ENCODE results near the gene CACNA2D3. TPM values are rescaled to one million over a fixed set of nuclear protein-coding genes. Genes with fewer than 3 reads are reported as not detected.

Gene CACNA2D3
- total and polyA plus RNA-seq, 12 donors, result 0.26 to 13.7 (median 2.8) TPM; not detected in 1

GRCh38 chr3:54079730-54080325 is 42.5 kb upstream of the CACNA2D3 start:
- Histone ChIP-seq H3K9me3 (replicated peaks in 1 of 3) (no peaks in the 10 kb centered on the region), H3K27ac (no peak overlapping the region), H3K27me3 (peaks cover 4% of the 10 kb centered on the region), H3K4me1 (replicated peaks in 1 of 2) (no peaks in the 10 kb centered on the region), H3K4me3 (no peak overlapping the region), H3K36me3 (replicated peaks in 1 of 2) (no peaks in the 10 kb centered on the region)
- intact Hi-C loops (cut with DNase I), result no loop called here
- TF ChIP-seq, protein P1, sequence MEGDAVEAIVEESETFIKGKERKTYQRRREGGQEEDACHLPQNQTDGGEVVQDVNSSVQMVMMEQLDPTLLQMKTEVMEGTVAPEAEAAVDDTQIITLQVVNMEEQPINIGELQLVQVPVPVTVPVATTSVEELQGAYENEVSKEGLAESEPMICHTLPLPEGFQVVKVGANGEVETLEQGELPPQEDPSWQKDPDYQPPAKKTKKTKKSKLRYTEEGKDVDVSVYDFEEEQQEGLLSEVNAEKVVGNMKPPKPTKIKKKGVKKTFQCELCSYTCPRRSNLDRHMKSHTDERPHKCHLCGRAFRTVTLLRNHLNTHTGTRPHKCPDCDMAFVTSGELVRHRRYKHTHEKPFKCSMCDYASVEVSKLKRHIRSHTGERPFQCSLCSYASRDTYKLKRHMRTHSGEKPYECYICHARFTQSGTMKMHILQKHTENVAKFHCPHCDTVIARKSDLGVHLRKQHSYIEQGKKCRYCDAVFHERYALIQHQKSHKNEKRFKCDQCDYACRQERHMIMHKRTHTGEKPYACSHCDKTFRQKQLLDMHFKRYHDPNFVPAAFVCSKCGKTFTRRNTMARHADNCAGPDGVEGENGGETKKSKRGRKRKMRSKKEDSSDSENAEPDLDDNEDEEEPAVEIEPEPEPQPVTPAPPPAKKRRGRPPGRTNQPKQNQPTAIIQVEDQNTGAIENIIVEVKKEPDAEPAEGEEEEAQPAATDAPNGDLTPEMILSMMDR (IDR thresholded peaks at IDR 0.05), result no peak
- no peak for TF ChIP-seq POLR2A (IDR thresholded peaks at IDR 0.05)
- 57 to 72% (median 64%) methylated on average over 9 of the region's 9 CpGs for WGBS, 4 donors
- no peak for DNase-seq

- TF ChIP-seq POLR2A (IDR thresholded peaks at IDR 0.05), result no peak
- TF ChIP-seq, protein P1 (IDR thresholded peaks at IDR 0.05), result no peak
- Histone ChIP-seq H3K27me3 (peaks cover 10% of the 10 kb centered on the region), H3K4me3 (no peak overlapping the region), H3K27ac (no peak overlapping the region), H3K36me3 (replicated peaks in 1 of 2) (no peaks in the 10 kb centered on the region), H3K4me1 (replicated peaks in 1 of 2) (no peaks in the 10 kb centered on the region), H3K9me3 (replicated peaks in 1 of 3) (no peaks in the 10 kb centered on the region)
- 63 to 81% (median 67%) methylated on average over 4 of the region's 4 CpGs for WGBS, 4 donors
- no peak for DNase-seq
- intact Hi-C loops (cut with DNase I), result no loop called here
These were observed 38.4 kb upstream of the CACNA2D3 start for GRCh38 chr3:54083921-54084320.

GRCh38 chr3:54085936-54086335 is 36.4 kb upstream of the CACNA2D3 start:
- no peak for TF ChIP-seq POLR2A (IDR thresholded peaks at IDR 0.05)
- no peak for DNase-seq
- Histone ChIP-seq H3K27me3 (peaks cover 13% of the 10 kb centered on the region), H3K36me3 (replicated peaks in 1 of 2) (no peaks in the 10 kb centered on the region), H3K9me3 (replicated peaks in 1 of 3) (no peaks in the 10 kb centered on the region), H3K27ac (no peak overlapping the region), H3K4me1 (replicated peaks in 1 of 2) (no peaks in the 10 kb centered on the region), H3K4me3 (no peak overlapping the region)
- 68 to 73% (median 71%) methylated on average over 6 of the region's 6 CpGs for WGBS, 4 donors
- intact Hi-C loops (cut with DNase I), result no loop called here

DNA sequence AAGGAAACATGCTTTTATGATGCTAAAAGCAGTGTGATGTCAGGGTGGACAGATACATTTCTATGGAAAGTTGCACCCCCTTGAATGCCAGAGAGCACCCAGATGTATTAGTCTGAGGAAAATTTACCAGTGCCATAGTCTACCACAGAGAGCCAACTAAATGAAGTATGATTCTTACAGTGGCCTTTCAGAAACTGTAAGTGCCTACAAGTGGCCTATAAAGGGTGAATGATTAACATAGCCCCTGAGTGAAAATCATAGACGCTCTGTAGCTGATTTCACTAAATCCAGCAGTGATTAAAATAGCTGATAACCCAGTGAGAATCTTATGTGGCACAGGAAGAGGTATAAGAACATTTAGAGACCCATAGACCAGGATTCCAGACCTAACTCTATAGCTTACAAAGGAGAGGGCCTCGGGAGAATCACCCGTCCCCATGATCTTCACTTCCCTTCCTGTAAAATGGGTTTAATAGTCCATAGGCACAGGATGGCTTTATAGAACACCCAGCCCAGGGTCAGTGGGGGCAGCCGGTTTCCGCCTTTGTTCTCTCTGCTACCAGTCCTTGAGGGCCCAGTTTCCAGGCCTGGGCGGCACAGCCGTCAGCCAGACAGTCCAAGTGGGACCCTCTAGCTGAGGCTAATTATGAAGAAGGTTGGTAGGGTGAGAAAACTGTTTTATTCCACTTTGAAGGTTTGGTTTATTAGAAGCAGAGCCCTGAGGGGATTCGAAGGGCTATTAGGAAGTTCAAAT is 35.5 kb upstream of the CACNA2D3 start:
- no peaks in the 10 kb centered on the region for H3K36me3 ChIP-seq (replicated peaks in 1 of 2)

More for the DNA sequence above, 35.5 kb upstream of the CACNA2D3 start:
- intact Hi-C loops (cut with DNase I), result no loop called here
- peaks cover 13% of the 10 kb centered on the region for H3K27me3 ChIP-seq
- no peak for DNase-seq
- no peak for TF ChIP-seq POLR2A (IDR thresholded peaks at IDR 0.05)
- TF ChIP-seq, protein P1 (IDR thresholded peaks at IDR 0.05), result no peak
- no peak overlapping the region for H3K4me3 ChIP-seq
- H3K27ac ChIP-seq, result no peak overlapping the region
- H3K4me1 ChIP-seq (replicated peaks in 1 of 2), result no peaks in the 10 kb centered on the region
- 82 to 89% (median 85%) methylated on average over 8 of the region's 8 CpGs for WGBS, 4 donors
- H3K9me3 ChIP-seq (replicated peaks in 1 of 3), result no peaks in the 10 kb centered on the region
